ENCODE data around the gene PDE2A. TPM values are rescaled to one million over a fixed set of nuclear protein-coding genes. Genes with fewer than 3 reads are reported as not detected.

Gene PDE2A
- polyA plus RNA-seq, 3 donors, result 13.0 to 16.5 (median 16.0) TPM

GRCh38 chr11:72665911-72666472 lies 8.2 kb downstream of the PDE2A start:
- DNase-seq (ENCODE audit: low read depth in 3 of 3, low spot score in 2 of 3), result no peak

- DNase-seq (ENCODE audit: low read depth in 3 of 3, low spot score in 2 of 3), result no peak
Observed at GRCh38 chr11:72662036-72662435, 12.2 kb downstream of the PDE2A start.

- DNase-seq (ENCODE audit: low read depth in 3 of 3, low spot score in 2 of 3), result no peak
Observed at GRCh38 chr11:72661486-72661885, 12.7 kb downstream of the PDE2A start.

- no peak for DNase-seq (ENCODE audit: low read depth in 3 of 3, low spot score in 2 of 3)
Observed at GRCh38 chr11:72658989-72659640, 15.1 kb downstream of the PDE2A start.

DNA sequence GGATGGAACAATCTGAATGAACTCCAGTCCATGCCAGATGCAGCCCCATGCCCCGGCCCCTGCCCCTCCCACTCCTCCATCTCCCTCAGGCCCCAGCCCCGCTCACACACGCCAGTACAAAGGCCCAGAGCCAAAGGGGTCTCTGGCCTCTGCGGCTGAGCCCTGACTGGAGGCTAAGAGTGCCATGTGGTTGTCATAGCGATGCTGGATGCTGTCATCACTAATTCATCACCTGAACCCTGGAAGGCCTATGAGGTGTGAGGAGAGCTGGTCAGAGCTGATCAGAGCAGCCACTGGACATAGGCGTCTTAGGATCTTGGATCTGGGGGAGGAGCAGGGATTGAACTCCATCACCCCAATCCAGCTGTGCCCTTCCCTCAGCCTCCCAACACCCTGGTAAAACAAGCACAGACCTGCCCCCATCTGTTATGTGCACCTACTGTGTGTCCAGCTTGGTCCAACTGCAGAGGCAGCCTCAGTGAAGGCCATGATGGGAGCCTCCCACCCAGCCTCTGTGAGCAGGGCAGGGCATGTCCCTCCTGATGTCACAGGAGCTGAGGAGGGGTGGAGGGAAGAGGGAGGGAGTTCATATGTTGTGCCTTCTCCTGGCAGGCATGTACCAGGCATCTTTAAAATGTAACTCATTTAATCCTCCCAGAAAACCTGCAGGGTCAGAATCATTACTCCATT lies 16.7 kb downstream of the PDE2A start:
- no peak for DNase-seq (ENCODE audit: low read depth in 3 of 3, low spot score in 2 of 3)

GRCh38 chr11:72655896-72656464 lies 18.2 kb downstream of the PDE2A start:
- no peak for DNase-seq (ENCODE audit: low read depth in 3 of 3, low spot score in 2 of 3)

DNA sequence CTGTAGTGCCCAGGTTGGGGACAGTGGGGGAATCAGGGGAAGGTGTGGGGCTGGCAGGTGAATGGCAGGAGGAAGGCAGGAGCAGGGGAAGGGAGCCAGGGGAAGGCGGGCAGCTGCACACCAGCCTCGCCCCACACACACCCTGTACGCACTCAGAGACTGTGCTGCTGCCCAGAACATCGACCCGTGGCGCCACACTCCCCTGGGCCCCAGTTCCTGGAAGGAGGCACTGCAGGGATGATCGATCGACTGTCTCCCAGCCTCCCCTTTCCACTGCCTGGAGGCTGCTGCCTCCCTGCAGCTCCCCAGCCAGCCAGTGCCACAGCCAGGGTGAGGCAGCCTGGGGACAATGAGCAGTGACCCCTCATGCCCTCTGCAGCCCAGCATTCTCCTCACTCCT lies 19.2 kb downstream of the PDE2A start:
- DNase-seq (ENCODE audit: low read depth in 3 of 3, low spot score in 2 of 3), result no peak

GRCh38 chr11:72653649-72654048 lies 20.6 kb downstream of the PDE2A start:
- no peak for DNase-seq (ENCODE audit: low read depth in 3 of 3, low spot score in 2 of 3)

DNA sequence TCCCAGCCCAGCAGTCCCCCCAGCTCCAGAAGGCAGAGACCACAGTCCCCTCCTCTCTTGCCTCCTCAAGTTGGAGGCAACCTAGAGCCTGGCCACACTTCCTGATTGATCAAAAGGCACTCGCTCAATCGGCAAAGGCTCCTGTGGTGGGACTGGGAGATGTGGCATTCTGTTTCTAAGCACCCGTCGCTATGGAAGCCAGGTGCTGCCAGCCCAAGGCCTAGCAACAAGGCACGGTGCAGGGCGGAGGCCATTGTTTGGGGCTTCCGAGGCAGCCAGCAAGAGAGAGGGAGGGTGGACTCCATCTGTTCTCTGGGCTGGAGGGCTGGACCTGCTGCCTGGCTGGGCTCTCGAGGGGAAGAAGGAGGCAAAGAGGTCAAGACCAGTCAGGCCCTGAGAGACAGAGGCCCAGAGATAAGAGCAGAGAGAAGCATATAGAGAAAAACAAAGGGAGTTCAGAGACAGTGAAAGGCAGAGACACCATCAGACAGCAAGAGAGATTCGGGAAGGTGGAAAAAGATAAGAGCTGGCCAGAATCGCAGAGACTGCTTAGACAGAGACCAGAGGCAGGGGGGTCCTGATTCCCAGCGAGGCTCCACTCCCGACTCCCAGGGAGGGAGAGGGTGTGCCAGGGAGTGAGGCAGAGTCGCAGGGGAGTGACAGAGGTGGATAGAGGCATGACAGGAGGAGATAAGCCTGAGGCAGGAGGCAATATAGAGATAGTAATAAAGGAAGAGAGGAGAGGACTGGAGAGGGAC lies 21.2 kb downstream of the PDE2A start:
- no peak for DNase-seq (ENCODE audit: low read depth in 3 of 3, low spot score in 2 of 3)

DNA sequence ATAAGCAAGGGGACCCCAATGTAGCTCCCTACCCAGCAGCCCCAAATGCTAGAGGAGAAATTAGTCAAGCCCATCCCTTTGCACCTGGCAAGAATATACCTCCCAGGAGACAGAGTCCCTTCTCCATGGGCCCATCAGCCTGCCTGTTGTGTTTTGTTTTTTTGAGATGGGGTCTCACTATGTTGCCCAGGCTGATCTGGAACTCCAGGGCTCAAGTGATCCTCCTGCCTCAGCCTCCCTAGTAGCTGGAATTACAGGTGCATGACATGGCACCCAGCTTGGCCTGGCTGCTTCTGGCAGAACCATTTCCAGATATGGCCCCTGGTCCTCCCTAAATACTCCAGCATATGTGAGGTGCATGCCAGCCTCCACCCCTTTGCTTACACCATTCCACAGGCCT lies 22.1 kb downstream of the PDE2A start:
- no peak for DNase-seq (ENCODE audit: low read depth in 3 of 3, low spot score in 2 of 3)

DNA sequence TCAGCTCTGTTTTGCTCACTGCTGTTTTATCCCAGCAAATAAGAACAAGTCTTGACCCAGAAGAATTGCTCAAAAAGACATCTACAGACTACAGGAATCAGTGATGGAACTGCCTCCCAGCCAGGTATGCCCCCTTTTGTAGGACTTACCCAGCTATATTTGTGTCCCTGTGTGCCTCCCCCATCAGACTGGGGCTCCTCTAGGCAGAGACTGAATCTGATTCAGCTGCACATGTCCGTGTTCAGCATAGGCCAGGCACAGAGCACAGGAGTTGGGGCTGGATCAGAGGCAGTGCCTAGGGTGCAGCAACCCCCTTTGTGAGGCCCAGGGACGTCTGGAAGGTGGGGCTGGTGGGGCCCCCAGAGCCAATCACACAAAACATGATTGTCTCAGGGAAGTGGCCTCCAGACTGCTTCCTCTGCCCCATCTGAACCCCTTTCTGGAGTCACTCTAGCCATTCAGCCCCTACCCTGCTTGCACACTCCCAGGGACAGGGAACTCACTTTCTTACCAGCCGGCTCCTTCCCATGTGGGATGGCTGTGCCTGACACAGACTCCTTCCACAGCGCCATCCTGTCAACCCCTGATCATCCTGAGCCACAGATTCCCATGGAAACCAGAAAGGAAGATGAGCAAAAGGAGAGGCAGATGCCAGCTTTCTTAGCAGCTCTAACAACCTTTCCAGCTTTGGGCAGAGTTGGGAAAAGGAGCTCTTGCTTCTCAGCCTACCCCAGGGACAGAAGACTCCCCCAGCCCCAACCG lies 24.8 kb downstream of the PDE2A start:
- DNase-seq (ENCODE audit: low read depth in 3 of 3, low spot score in 2 of 3), result no peak

GRCh38 chr11:72648384-72649136 lies 25.7 kb downstream of the PDE2A start:
- no peak for DNase-seq (ENCODE audit: low read depth in 3 of 3, low spot score in 2 of 3)

DNA sequence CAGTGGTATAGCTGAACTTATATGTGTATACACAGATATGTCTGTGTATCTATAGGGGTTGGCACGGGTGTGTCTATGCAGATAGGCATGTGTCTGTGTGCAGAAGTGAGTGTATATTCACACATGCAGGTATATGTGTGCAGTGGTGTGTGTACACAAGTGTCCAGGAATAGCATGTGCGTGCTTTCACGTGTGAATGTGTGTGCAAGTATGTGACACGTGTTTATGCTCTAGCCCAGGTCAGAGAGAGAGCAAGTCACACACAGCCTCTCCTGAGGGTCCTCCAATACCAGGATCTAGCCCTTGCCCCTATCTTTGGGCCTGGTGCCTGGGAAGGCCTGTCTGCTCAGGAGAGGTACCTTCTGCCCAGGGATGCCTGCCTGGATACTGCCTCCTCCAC lies 26.3 kb downstream of the PDE2A start:
- DNase-seq (ENCODE audit: low read depth in 3 of 3, low spot score in 2 of 3), result no peak

GRCh38 chr11:72646472-72646871 lies 27.8 kb downstream of the PDE2A start:
- no peak for DNase-seq (ENCODE audit: low read depth in 3 of 3, low spot score in 2 of 3)

- no peak for DNase-seq (ENCODE audit: low read depth in 3 of 3, low spot score in 2 of 3)
Observed at GRCh38 chr11:72646024-72646423, 28.2 kb downstream of the PDE2A start.

DNA sequence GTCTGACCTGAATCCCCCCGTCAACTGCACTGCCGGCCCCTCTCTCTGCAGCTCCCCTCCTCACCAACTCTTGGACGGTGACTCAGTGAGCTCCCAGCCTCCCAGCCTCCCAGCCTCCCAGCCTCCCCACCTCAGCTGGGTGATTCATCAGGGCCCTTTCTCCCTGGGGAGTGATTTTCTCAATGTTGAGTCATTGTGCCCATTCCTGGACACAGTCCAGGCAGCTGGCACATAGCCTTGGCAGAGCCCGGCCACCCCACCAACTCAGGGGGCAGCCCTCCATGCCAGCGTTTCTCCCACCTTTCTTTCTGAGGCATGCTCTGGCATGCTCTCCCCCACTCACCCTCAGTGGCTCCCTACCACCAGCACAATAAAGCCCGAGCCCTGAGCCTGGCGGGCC lies 30.7 kb downstream of the PDE2A start:
- DNase-seq (ENCODE audit: low read depth in 3 of 3, low spot score in 2 of 3), result no peak

- peak; percentile 38 to 41 (median 41) for DNase-seq (ENCODE audit: low read depth in 3 of 3, low spot score in 2 of 3)
Observed at GRCh38 chr11:72642884-72643522, 31.2 kb downstream of the PDE2A start.

DNA sequence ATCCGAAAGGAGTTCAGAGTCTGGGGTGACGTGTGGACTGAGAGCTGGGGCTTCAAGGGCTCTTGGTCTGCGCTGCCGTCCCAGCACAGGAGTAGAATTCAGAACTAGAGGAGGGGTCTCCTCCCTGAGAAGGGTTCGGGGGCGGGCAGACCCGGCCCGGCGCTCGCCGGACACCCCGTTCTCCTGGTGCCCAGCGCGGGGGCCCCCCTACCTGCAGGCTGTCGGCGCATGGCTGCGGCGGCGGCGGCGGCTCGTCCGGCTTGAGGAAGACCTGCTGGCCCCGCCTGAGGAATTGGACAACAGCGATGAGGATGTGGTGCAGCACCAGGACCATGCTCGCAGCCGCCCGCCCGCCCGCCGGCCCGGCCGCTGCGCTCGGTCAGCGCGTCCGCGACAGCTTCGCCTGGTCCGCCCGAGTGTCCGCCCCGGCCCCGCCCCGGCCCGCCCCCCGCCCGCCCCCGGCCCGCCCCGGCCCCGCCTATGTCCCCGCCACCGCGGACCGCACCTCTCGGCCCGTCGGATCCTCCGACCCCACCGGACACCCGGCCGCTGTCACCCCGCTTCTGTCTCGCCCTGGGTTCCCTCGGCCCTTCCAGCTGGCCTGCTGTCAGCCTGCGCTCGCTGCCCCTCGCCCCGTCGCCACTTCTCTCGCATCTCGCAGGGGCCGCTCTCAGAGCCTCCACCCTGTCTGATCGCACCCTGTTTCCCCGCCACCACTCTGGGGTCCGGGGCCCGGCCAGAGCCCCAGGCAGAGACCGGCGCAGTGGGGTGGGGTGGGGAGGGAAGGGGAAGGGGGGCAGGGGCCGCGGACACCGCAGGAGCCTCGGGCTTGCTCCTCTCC lies 32.0 kb downstream of the PDE2A start:
- no peak for DNase-seq (ENCODE audit: low read depth in 3 of 3, low spot score in 2 of 3)

Measured in right renal cortex interstitium (tissue), 3 donors.